Kidney epithelial cell (primary cell): Measurements from ENCODE around the gene GRIN2C. TPM values are rescaled to one million over a fixed set of nuclear protein-coding genes. Genes with fewer than 3 reads are reported as not detected.

ENCODE experiments used
- DNase-seq: peaks from one replicate; pipeline ENCODE4 v3.0.0-alpha.2; 2010; ENCODE audit warnings: low read depth
- H3K27me3 ChIP-seq: 2 replicates; pipeline ENCODE4 v1.6.0; 2011; ENCODE audit warnings: low read length; ENCODE audit not compliant: control insufficient read depth, insufficient read depth
- H3K36me3 ChIP-seq: 2 replicates; pipeline ENCODE4 v1.5.1; 2011; ENCODE audit warnings: low read length; ENCODE audit not compliant: control insufficient read depth, insufficient read depth
- H3K4me3 ChIP-seq: 2 replicates; pipeline ENCODE4 v1.5.1; 2011; ENCODE audit warnings: low read depth, mild to moderate bottlenecking, control low read depth, low read length
- total RNA-seq: library from RNA; depleted of rRNA; stranded (reverse); fragments of >200 nt; gene quantifications from 2 replicates; pipeline ENCODE4 v1.2.3, GENCODE V29; 2015
- TF ChIP-seq, protein P1 (sequence below): IDR thresholded peaks from 2 replicates; pipeline ENCODE4 v1.5.1; 2011; ENCODE audit warnings: mild to moderate bottlenecking, moderate library complexity, low read length, control low read depth, inconsistent platforms; ENCODE audit not compliant: insufficient read depth, poor library complexity, severe bottlenecking

GRIN2C gene
- total RNA-seq, 1 donor from 2014 or later = not detected

GRCh38 chr17:74807441-74807840 lies 52.2 kb downstream of the GRIN2C start:
- Histone ChIP-seq H3K36me3 (no peaks in the 10 kb centered on the region), H3K4me3 (no peak overlapping the region), H3K27me3 (peaks cover 13% of the 10 kb centered on the region)
- DNase-seq = no peak
- TF ChIP-seq, protein P1, sequence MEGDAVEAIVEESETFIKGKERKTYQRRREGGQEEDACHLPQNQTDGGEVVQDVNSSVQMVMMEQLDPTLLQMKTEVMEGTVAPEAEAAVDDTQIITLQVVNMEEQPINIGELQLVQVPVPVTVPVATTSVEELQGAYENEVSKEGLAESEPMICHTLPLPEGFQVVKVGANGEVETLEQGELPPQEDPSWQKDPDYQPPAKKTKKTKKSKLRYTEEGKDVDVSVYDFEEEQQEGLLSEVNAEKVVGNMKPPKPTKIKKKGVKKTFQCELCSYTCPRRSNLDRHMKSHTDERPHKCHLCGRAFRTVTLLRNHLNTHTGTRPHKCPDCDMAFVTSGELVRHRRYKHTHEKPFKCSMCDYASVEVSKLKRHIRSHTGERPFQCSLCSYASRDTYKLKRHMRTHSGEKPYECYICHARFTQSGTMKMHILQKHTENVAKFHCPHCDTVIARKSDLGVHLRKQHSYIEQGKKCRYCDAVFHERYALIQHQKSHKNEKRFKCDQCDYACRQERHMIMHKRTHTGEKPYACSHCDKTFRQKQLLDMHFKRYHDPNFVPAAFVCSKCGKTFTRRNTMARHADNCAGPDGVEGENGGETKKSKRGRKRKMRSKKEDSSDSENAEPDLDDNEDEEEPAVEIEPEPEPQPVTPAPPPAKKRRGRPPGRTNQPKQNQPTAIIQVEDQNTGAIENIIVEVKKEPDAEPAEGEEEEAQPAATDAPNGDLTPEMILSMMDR = no peak

- H3K4me3 ChIP-seq = no peak overlapping the region
- TF ChIP-seq, protein P1 = no peak
- no peaks in the 10 kb centered on the region for H3K36me3 ChIP-seq
- peaks cover 13% of the 10 kb centered on the region for H3K27me3 ChIP-seq
- no peak for DNase-seq
Measured at GRCh38 chr17:74806334-74806733, 53.4 kb downstream of the GRIN2C start.

GRCh38 chr17:74805591-74805991 lies 54.1 kb downstream of the GRIN2C start:
- H3K27me3 ChIP-seq = peaks cover 13% of the 10 kb centered on the region
- no peak for DNase-seq
- TF ChIP-seq, protein P1 = no peak
- no peaks in the 10 kb centered on the region for H3K36me3 ChIP-seq
- no peak overlapping the region for H3K4me3 ChIP-seq

GRCh38 chr17:74804683-74805082 lies 55.0 kb downstream of the GRIN2C start:
- H3K36me3 ChIP-seq = no peaks in the 10 kb centered on the region
- H3K27me3 ChIP-seq = peaks cover 13% of the 10 kb centered on the region
- H3K4me3 ChIP-seq = no peak overlapping the region
- no peak for DNase-seq
- TF ChIP-seq, protein P1 = no peak

DNA sequence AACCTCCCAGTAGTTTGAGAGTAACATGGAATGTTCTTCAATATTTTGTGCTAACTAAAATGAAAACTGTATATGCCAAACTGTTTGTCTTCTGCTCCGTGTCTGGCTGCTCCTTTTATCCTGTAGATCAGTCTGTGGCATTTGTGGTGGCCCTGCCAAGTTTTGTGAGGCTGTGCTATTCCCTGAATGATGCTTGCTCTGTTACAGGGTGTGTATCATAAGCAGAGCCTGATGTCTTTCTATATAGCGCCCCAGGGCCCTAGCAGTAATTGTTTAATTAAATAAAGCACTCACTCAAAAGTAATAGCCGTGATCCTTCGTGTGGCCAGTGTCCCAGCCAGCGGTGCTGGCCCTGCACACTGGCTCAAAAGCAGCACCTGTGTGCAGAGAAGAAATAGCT lies 55.7 kb downstream of the GRIN2C start:
- TF ChIP-seq, protein P1 = no peak
- H3K4me3 ChIP-seq = no peak overlapping the region
- DNase-seq = no peak
- no peaks in the 10 kb centered on the region for H3K36me3 ChIP-seq
- peaks cover 9% of the 10 kb centered on the region for H3K27me3 ChIP-seq

DNA sequence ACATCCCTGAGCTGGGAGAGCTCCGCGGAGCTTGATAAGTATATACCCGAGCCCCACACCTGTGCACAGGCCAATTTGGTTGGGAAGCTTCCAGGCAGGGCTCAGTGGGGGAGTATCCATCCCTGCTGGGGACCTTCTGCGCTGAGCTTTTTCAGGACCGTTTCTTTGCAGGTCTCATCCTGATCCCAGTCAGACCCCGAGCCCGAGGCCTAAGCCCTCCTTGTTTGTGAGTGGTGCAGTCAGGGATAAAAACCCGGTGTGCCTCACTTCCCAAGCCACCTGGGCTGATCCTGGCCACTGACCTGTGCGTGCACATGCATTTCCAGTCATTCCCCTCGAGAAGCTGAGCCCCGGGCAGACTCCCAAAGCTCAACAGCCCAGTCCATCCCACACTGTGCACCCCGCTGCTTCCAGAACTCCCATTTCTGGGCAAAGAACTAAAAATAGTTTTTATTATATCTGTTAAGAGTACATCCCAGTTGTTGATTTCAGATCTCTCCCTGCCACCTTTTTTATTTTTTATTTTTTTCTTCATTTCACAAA lies 56.2 kb downstream of the GRIN2C start:
- H3K27me3 ChIP-seq = peaks cover 6% of the 10 kb centered on the region
- H3K36me3 ChIP-seq = no peaks in the 10 kb centered on the region
- TF ChIP-seq, protein P1 = no peak
- no peak overlapping the region for H3K4me3 ChIP-seq
- DNase-seq = no peak
